Keratinocyte (primary cell): Measurements from ENCODE around the gene ZNF446. TPM values are rescaled to one million over a fixed set of nuclear protein-coding genes. Genes with fewer than 3 reads are reported as not detected.

Experiments
- DNase-seq: peaks from one replicate; pipeline ENCODE4 v3.0.0-alpha.2; 2011; ENCODE audit warnings: low read depth, missing footprints, low spot score
- FAIRE-seq: peaks from 2 replicates; lab custom pipeline; 2011; peaks lifted over from hg19 to GRCh38; lab: Jason Lieb, UNC
- H2AFZ ChIP-seq: 2 replicates; pipeline ENCODE4 v1.6.0; 2012; ENCODE audit warnings: low read length, control low read depth, inconsistent platforms; ENCODE audit not compliant: control insufficient read depth
- H3K27ac ChIP-seq: 2 replicates; pipeline ENCODE4 v1.5.1; 2011; ENCODE audit warnings: low read length; ENCODE audit not compliant: control insufficient read depth, insufficient read depth
- H3K27me3 ChIP-seq: 3 replicates; pipeline ENCODE4 v1.6.0; 2011; ENCODE audit warnings: low read length; ENCODE audit not compliant: control insufficient read depth, insufficient read depth; ENCODE audit errors: extremely low read depth
- H3K36me3 ChIP-seq, 2 experiments: 2 replicates in 1 of 2; 3 replicates in 1 of 2; pipeline ENCODE4 v1.5.1; 2011; ENCODE audit warnings: low read length in 2 of 2, mild to moderate bottlenecking in 1 of 2; ENCODE audit not compliant: control insufficient read depth in 2 of 2, insufficient read depth in 2 of 2; ENCODE audit errors: extremely low read depth in 1 of 2
- H3K4me1 ChIP-seq: 3 replicates; pipeline ENCODE4 v1.5.1; 2011; ENCODE audit warnings: low read length; ENCODE audit not compliant: control insufficient read depth, insufficient read depth; ENCODE audit errors: extremely low read depth
- H3K4me2 ChIP-seq: 3 replicates; pipeline ENCODE4 v1.6.0; 2011; ENCODE audit warnings: low read depth, low read length; ENCODE audit not compliant: control insufficient read depth, insufficient read depth; ENCODE audit errors: extremely low read depth
- H3K4me3 ChIP-seq, 3 experiments: fragments of 200-600 bp in 1 of 3; sonication (generic) in 1 of 3; 2 replicates in 2 of 3; 3 replicates in 1 of 3; pipeline ENCODE4 v1.5.1; 2011 to 2016; ENCODE audit warnings: low read length in 3 of 3, mild to moderate bottlenecking in 3 of 3, control low read depth in 2 of 3, inconsistent platforms in 1 of 3, low read depth in 1 of 3, mixed read lengths in 1 of 3, mixed run types in 1 of 3, moderate library complexity in 1 of 3; ENCODE audit not compliant: control insufficient read depth in 2 of 3, insufficient read depth in 2 of 3; ENCODE audit errors: extremely low read depth in 1 of 3
- H3K79me2 ChIP-seq: 2 replicates; pipeline ENCODE4 v1.6.0; 2012; ENCODE audit warnings: low read length; ENCODE audit not compliant: control insufficient read depth, insufficient read depth
- H3K9ac ChIP-seq: 3 replicates; pipeline ENCODE4 v1.6.0; 2011; ENCODE audit warnings: low read length; ENCODE audit not compliant: control insufficient read depth, insufficient read depth; ENCODE audit errors: extremely low read depth
- H3K9me1 ChIP-seq: 3 replicates; pipeline ENCODE4 v1.6.0; 2011; ENCODE audit warnings: low read length; ENCODE audit not compliant: control insufficient read depth, insufficient read depth; ENCODE audit errors: extremely low read depth
- H3K9me3 ChIP-seq: 2 replicates; pipeline ENCODE4 v1.5.1; 2012; ENCODE audit warnings: low read depth, low read length; ENCODE audit not compliant: control insufficient read depth
- H4K20me1 ChIP-seq: 3 replicates; pipeline ENCODE4 v1.6.0; 2011; ENCODE audit warnings: low read length; ENCODE audit not compliant: control insufficient read depth, insufficient read depth; ENCODE audit errors: extremely low read depth
- CTCF ChIP-seq, 3 experiments: IDR thresholded peaks in 1 of 3; conservative IDR thresholded peaks in 1 of 3; optimal IDR thresholded peaks in 1 of 3; 2 replicates in 2 of 3; 3 replicates in 1 of 3; pipeline versions ENCODE3 to v1.5.1; 2011; ENCODE audit warnings: low read length in 3 of 3, mild to moderate bottlenecking in 3 of 3, moderate library complexity in 2 of 3, control low read depth in 1 of 3, inconsistent platforms in 1 of 3; ENCODE audit not compliant: insufficient read depth in 2 of 3; ENCODE audit errors: extremely low read depth in 1 of 3
- EZH2 ChIP-seq: IDR thresholded peaks from one replicate; pipeline ENCODE4 v1.6.1; 2012; ENCODE audit warnings: inconsistent platforms, mild to moderate bottlenecking, low read length, moderate library complexity
- dilution Hi-C: fragments of 300-500 bp; cut with MboI; formaldehyde crosslinking; loops from one replicate; pipeline ENCODE4 v1.7.0; 2020; ENCODE audit warnings: low sequenced_read_pairs; ENCODE audit not compliant: extremely low pct_ligation_motif_present
- polyA plus RNA-seq, 5 experiments: library from polyadenylated mRNA; depleted of rRNA in 3 of 5; stranded (reverse) in 3 of 5; stranded (forward) in 1 of 5; unstranded in 1 of 5; fragments of >200 nt; gene quantifications; 1 replicate in 1 of 5; 2 replicates in 3 of 5; 3 replicates in 1 of 5; pipeline versions ENCODE4 v1.2.1 to v1.2.3, GENCODE V29; 2011 to 2012; ENCODE audit warnings: missing spikeins in 2 of 5, low read depth in 1 of 5, low replicate concordance in 1 of 5

The ZNF446 gene
- polyA plus RNA-seq, 1 donor (not counting 4 experiments of a cell fraction or from before 2014, with no cell fraction given): 2.1 TPM

- TF ChIP-seq EZH2 (no peak), CTCF (optimal IDR thresholded peaks at IDR 0.05 in 1 of 3, IDR thresholded peaks at IDR 0.05 in 1 of 3, conservative IDR thresholded peaks at IDR 0.05 in 1 of 3; ENCODE audit: extremely low read depth in 1 of 3, insufficient read depth in 2 of 3, low read length in 3 of 3) (no peak)
- Histone ChIP-seq H3K9me3 (no peaks in the 10 kb centered on the region), H3K4me2 (peak overlapping the region; percentile 78), H3K79me2 (no peaks in the 10 kb centered on the region), H3K4me1 (peaks cover 12% of the 10 kb centered on the region), H3K9ac (peak overlapping the region; percentile 61), H3K27me3 (no peaks in the 10 kb centered on the region), H3K4me3 (peak overlapping the region; percentile 44 to 62 (median 57)), H4K20me1 (no peaks in the 10 kb centered on the region), H3K27ac (peak overlapping the region; percentile 6), H2AFZ (peak overlapping the region; percentile 91), H3K36me3 (no peaks in the 10 kb centered on the region), H3K9me1 (no peaks in the 10 kb centered on the region)
- no peak for FAIRE-seq
- no peak for DNase-seq
- dilution Hi-C loops: no loop called here
These were observed 22.3 kb downstream of the ZNF446 start for GRCh38 chr19:58498316-58499020.

- H3K9me3 ChIP-seq: no peaks in the 10 kb centered on the region
- no peaks in the 10 kb centered on the region for H3K79me2 ChIP-seq
- no peaks in the 10 kb centered on the region for H4K20me1 ChIP-seq
- peak overlapping the region; percentile 56 to 68 (median 62) for H3K4me3 ChIP-seq
- FAIRE-seq (peak; percentile 67), DNase-seq (peak; percentile 95)
- H3K4me1 ChIP-seq: peaks cover 12% of the 10 kb centered on the region
- H3K9ac ChIP-seq: peak overlapping the region; percentile 79
- H2AFZ ChIP-seq: peak overlapping the region; percentile 95
- H3K27ac ChIP-seq: peak overlapping the region; percentile 46
- H3K4me2 ChIP-seq: peak overlapping the region; percentile 84
- no peaks in the 10 kb centered on the region for H3K9me1 ChIP-seq
- TF ChIP-seq CTCF (optimal IDR thresholded peaks at IDR 0.05 in 1 of 3, IDR thresholded peaks at IDR 0.05 in 1 of 3, conservative IDR thresholded peaks at IDR 0.05 in 1 of 3; ENCODE audit: extremely low read depth in 1 of 3, insufficient read depth in 2 of 3, low read length in 3 of 3): peak in 2 of 3 experiments; percentile 12 to 36
- TF ChIP-seq EZH2: no peak
- dilution Hi-C loops: no loop called here
- H3K36me3 ChIP-seq: no peaks in the 10 kb centered on the region
- no peaks in the 10 kb centered on the region for H3K27me3 ChIP-seq
These were observed 23.1 kb downstream of the ZNF446 start for GRCh38 chr19:58499021-58499927.
